OCI-LY1 (cell line): ENCODE results near the gene CAMTA1.

ENCODE experiments used
- CTCF ChIP-seq: fragments of 200-600 bp; sonication (generic), shearing (Covaris generic); IDR thresholded peaks from 2 replicates; pipeline ENCODE4 v1.5.1; 2017; ENCODE audit warnings: mild to moderate bottlenecking, antibody characterized with exemption, low read length, moderate library complexity, mixed read lengths
- EZH2 ChIP-seq: fragments of 200-600 bp; sonication (generic), shearing (Covaris generic); IDR thresholded peaks from 2 replicates; pipeline ENCODE4 v1.8.0; 2017; ENCODE audit warnings: borderline replicate concordance, mixed run types, mild to moderate bottlenecking, antibody characterized with exemption, low read length, moderate library complexity, mixed read lengths

- TF ChIP-seq CTCF (no peak), EZH2 (no peak)
These were observed 652.5 kb downstream of the CAMTA1 start for GRCh38 chr1:7437608-7438395.
